PFSK-1 (cell line): ENCODE data around the gene PLSCR1.

Experiments
- FOXP2 ChIP-seq: optimal IDR thresholded peaks from 2 replicates; pipeline ENCODE3; 2011; ENCODE audit warnings: borderline replicate concordance, control low read depth, inconsistent platforms; ENCODE audit not compliant: insufficient read depth; ENCODE audit errors: extremely low read length, extremely low read depth
- POLR2AphosphoS5 ChIP-seq: IDR thresholded peaks from 2 replicates; pipeline ENCODE4 v1.6.1; 2012; ENCODE audit warnings: low read depth, mild to moderate bottlenecking, control low read depth, low read length, moderate library complexity
- REST ChIP-seq, 2 experiments: IDR thresholded peaks; 2 replicates each; pipeline versions ENCODE4 v1.6.1 to v1.8.0; 2011 to 2012; ENCODE audit warnings: low read depth in 2 of 2, low read length in 2 of 2, control low read depth in 1 of 2, inconsistent platforms in 1 of 2, mild to moderate bottlenecking in 1 of 2, moderate library complexity in 1 of 2; ENCODE audit not compliant: insufficient read depth in 1 of 2
- SIN3A ChIP-seq: IDR thresholded peaks from 2 replicates; pipeline ENCODE4 v1.6.1; 2012; ENCODE audit warnings: mild to moderate bottlenecking, low read length, moderate library complexity, borderline replicate concordance; ENCODE audit not compliant: insufficient read depth
- TAF1 ChIP-seq: IDR thresholded peaks from 2 replicates; pipeline ENCODE4 v1.6.1; 2012; ENCODE audit warnings: low read length, control low read depth, borderline replicate concordance; ENCODE audit not compliant: insufficient read depth

GRCh38 chr3:146589899-146590508 lies 45.6 kb upstream of the PLSCR1 start:
- TF ChIP-seq REST (IDR thresholded peaks at IDR 0.05; ENCODE audit: insufficient read depth in 1 of 2, low read depth in 2 of 2, low read length in 2 of 2) (no peak), TAF1 (no peak), POLR2AphosphoS5 (no peak), SIN3A (no peak), FOXP2 (no peak)
